LNCaP clone FGC (cell line): ENCODE measurements around the gene CGB5.
"Not testable (repeated sequence)": the region's sequence is repeated elsewhere in the genome, so short reads cannot be mapped to it uniquely, and the experiment has no call there.

ENCODE experiments used
- DNase-seq: peaks from one replicate; pipeline ENCODE4 v3.0.0-alpha.2; 2011; ENCODE audit warnings: low read depth
- H3K4me3 ChIP-seq: 2 replicates; pipeline ENCODE4 v1.5.1; 2011; ENCODE audit warnings: mild to moderate bottlenecking, low read depth, low read length, control low read depth
- TF ChIP-seq, protein P1 (sequence below): IDR thresholded peaks from 2 replicates; pipeline ENCODE4 v1.5.1; 2012; ENCODE audit warnings: mild to moderate bottlenecking; ENCODE audit not compliant: control insufficient read depth, insufficient read depth; ENCODE audit errors: extremely low read depth

CGB5 gene

DNA sequence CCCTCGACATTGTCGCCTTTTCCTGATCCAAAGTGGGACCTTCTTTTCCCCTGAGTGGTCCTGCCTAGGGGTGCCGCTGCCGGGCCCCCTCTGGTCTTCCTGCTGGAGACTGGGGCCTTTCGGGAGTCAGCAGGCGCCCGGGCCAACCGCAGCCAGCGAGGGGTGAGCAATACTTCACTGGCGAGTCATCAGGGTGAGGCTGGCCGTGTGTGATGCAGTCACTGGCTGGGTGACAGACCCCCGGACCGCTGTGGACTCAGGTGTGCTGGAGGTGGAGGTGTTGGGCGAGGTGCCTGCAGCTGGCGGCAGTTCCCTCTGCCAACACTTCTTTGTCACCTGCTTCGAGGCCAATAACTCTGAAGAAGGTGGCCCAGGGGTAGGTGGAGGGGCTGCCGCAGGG is 1.5 kb upstream of the CGB5 start:
- H3K4me3 ChIP-seq, result no peak overlapping the region
- DNase-seq, result no peak
- TF ChIP-seq, protein P1, sequence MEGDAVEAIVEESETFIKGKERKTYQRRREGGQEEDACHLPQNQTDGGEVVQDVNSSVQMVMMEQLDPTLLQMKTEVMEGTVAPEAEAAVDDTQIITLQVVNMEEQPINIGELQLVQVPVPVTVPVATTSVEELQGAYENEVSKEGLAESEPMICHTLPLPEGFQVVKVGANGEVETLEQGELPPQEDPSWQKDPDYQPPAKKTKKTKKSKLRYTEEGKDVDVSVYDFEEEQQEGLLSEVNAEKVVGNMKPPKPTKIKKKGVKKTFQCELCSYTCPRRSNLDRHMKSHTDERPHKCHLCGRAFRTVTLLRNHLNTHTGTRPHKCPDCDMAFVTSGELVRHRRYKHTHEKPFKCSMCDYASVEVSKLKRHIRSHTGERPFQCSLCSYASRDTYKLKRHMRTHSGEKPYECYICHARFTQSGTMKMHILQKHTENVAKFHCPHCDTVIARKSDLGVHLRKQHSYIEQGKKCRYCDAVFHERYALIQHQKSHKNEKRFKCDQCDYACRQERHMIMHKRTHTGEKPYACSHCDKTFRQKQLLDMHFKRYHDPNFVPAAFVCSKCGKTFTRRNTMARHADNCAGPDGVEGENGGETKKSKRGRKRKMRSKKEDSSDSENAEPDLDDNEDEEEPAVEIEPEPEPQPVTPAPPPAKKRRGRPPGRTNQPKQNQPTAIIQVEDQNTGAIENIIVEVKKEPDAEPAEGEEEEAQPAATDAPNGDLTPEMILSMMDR, result no peak

DNA sequence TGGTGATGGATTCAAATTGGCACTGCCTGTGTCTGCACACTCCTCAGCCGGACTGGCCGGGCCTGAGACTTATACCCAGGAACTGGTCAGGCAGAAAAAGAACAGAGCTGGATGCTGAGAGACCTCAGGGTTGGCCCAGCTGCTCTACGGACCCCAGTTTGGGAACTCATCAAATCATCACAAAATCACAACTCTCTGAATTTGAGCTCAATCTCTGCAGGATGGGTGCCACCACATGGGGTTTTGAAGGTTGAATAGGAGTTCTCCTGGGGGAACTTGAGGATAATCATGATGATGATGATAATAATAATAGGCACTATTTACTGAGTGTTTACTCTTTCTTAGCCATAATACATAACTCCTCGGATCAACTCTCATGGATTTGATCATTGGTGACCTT is 982 bp upstream of the CGB5 start:
- H3K4me3 ChIP-seq, DNase-seq: not testable (repeated sequence)

DNA sequence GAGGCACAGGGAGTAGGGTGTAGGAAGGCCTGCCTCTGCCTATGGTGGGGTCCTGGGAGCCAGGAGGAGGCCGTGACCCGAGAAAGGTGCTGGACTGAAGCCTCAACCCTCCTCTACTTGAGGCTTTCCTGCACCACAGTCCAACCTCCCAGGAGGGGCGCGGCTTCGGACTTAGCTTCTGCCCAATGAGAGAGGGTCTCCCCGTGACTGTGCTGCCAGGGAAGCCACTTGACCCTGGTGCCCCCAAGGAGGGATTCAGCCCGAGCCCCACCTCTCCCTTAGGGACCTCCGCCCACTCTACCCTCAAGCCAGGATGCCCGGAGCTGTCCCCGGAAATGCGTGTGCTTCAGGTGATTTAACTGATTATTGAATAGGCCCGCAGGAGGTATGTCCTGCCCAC is 5.4 kb downstream of the CGB5 start, which contains the start of gene CGB8:
CGB8 (minus strand) TSS at position 101 of the 400 bp plus-strand sequence. CDS start 372 bp downstream, outside the sequence.
- DNase-seq, H3K4me3 ChIP-seq: not testable (repeated sequence)

DNA sequence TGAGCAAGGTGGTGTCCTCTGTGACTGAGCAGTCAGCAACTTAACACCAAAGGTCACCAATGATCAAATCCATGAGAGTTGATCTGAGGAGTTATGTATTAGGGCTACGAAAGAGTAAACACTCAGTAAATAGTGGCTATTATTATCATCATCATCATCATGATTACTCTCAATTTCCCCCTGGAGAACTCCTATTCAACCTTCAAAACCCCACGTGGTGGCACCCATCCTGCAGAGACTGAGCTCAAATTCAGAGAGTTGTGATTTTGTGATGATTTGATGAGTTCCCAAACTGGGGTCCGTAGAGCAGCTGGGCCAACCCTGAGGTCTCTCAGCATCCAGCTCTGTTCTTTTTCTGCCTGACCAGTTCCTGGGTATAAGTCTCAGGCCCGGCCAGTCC is 6.2 kb downstream of the CGB5 start:
- not testable (repeated sequence) for H3K4me3 ChIP-seq, DNase-seq

DNA sequence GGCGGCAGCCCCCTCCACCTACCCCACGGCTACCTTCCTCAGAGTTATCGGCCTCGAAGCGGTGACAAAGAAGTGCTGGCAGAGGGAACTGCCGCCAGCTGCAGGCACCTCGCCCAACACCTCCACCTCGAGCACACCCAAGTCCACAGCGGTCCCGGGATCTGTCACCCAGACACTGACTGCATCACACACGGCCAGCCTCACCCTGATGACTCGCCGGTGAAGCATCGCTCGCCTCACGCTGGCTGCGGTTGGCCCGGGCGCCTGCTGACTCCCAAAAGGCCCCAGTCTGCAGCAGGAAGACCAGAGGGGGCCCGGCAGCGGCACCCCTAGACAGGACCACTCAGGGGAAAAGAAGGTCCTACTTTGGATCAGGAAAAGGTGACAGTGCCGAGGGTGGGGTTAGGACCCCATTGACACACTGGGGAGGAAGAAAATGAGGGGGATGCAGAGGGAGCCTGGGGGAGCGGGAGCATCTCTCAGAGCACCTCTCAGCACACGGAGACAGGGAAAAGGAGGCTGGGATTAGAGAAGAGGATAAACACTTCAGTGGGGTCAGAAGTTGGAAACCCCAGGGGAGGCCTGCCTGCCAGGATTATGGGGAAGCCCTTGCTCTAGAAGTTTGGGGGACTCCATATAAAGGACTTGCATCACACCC is 6.9 kb downstream of the CGB5 start:
- H3K4me3 ChIP-seq, DNase-seq: not testable (repeated sequence)

DNA sequence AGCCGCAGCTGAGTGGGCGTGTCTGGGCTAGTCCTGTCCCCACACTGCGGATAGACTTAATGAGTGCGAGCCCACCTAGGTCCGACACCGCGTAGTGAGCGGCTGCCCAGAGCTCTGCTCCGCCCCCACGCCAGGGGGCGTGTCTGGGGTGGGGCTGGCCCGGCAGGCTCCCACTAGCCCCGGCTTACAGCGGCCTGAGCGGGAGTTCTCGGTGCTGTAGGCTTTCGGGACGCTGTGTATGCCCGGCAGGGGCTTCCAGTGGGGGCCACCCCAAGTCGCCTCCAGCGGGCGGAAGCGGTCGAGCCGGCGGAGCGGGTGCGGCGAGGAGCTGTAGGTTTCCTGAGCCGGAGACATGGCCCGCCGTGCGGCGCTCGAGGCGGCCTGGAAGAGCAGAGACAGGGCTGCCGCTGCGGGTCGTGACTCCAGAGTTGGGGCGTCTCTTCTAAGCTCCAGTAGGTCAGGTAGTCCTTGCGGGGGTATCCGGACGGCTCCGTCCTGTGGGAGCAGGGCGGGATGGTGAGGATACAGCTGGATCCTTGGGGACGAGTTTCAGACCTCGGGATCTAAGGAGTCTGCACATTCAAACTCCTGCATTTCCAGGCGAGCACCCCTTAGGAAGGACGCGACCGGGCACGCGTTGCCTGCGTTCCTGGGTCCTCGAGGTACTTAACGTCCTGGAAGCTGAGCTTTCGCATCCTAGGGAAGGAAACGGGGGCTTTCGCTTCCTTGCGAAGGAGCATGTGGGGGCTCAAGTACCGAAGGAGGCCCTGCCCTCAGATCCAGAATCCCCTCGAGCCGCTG is 12.7 kb downstream of the CGB5 start:
- TF ChIP-seq, protein P1, result no peak
- H3K4me3 ChIP-seq, result peak overlapping the region; percentile 47
- DNase-seq, result no peak

DNA sequence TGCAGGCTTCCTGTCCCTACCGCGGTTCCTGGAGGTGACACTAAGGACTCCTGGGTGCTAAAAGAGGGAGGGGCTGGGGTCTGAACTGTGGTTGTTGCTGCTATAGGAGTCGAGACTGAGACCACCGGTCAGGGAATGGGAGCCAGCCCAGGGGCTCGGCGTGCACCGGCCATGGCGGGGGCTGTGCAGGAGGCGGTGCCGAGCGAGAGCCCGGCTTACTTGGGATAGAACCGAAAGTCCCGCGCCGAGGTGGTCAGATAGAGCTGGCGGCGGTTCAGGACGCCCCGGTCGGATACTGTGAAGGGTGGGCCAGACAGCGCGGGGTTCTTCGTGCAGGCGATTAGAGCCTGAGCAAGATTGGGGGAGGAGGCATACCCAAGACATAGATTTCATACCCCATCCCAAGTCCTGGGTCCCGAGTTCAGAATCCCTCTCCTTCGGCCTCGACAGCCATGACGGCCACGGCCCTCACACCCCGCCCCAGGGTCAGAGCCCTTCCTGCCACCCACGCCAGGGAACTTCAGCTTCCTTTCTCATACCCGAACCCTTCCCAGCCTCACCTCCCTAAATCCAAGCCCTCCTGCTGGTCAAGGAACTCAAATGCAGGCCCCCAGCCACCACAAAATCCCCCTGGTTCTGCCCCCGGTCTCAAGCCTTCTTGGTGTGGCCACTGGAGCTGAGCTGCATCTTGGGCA is 13.4 kb downstream of the CGB5 start:
- DNase-seq, result not testable (repeated sequence)

DNA sequence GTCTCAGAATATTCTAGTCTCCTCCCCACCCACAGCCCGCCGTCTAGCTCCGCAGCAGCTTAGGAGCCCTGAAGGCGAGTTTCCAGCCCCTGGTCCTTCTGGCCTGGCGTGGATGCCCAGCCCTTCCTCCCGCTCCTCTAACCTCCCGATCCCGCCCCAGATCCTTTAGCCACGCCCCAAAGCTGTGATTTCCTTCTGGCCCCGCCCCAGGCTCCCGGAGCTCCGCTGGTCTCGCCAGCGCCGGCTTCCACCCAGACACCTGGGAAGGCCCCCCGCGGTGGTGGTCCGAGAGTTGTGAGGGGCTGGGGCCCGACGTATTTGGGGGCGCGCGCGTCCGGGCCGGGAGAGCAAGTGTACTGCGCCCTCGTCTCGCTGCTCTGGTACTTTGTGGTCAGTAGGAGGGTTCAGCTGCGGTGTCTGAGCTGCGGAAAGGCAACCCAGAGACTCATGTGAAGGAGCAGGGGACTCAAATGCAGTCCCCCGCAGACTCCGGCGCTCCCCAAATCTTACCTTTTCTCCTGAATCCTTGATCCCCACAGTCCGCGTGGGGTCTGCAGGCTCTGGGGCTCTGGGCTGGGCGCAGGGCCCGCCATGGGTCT is 14.1 kb downstream of the CGB5 start, which contains the start of gene CGB7:
CGB7 (minus strand) TSS at position 114 of the 599 bp plus-strand sequence. CDS start 2,374 bp downstream, outside the sequence.
- peak within 1 kb of the TSS; percentile 47 for H3K4me3 ChIP-seq
- no peak for DNase-seq
- TF ChIP-seq, protein P1, result no peak

More for the DNA sequence above, 13.4 kb downstream of the CGB5 start:
- H3K4me3 ChIP-seq, result not testable (repeated sequence)

DNA sequence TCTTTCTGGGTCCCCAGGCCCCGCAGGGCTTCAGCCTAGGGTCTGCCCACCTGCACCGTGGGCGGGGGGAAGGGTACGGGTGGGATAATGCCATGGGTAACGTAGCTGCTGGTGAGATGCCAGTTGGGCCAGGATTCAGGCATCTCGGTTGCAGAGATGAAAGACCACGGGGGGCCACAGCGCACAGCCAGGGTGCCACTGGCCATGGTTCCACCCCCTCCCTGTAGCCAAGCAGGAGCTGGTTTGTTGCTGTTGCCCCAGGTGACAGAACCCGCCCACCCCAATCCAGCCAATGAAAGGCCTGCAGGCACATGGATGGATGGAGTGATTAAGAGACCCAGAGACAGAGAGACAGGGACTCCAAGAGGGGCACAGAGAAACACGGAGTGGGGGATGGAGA is 14.9 kb downstream of the CGB5 start:
- no peak overlapping the region for H3K4me3 ChIP-seq
- DNase-seq, result no peak

More for the DNA sequence above, 14.9 kb downstream of the CGB5 start:
- TF ChIP-seq, protein P1, result no peak
